Measurements from ENCODE around the gene LAMA2. TPM values are rescaled to one million over a fixed set of nuclear protein-coding genes. Genes with fewer than 3 reads are reported as not detected.

LAMA2 gene
- polyA plus RNA-seq, 1 of the 3 experiments (the other 2 are of a cell fraction): 0.92 TPM

GRCh38 chr6:129398764-129399163 lies 515.8 kb downstream of the LAMA2 start:
- CTCF ChIA-PET: no interaction called here
- Histone ChIP-seq H3K27me3 (ENCODE audit: insufficient read depth) (no peaks in the 10 kb centered on the region), H3K4me3 (ENCODE audit: low read depth in 2 of 2, low read length in 1 of 2) (no peak overlapping the region), H3K27ac (ENCODE audit: low read depth in 2 of 2, low read length in 1 of 2) (no peak overlapping the region), H3K4me1 (ENCODE audit: control insufficient read depth in 1 of 2, insufficient read depth in 2 of 2, low read depth in 1 of 2, low read length in 1 of 2) (0 out of 4 replicates have a peak, but pooled peaks cover 0 to 3% of the 10 kb centered on the region in 2 experiments), H3K4me2 (no peak overlapping the region), H2AFZ (ENCODE audit: low read depth) (no peak overlapping the region), H3K36me3 (replicated peaks in 1 of 2; ENCODE audit: control insufficient read depth in 1 of 2, insufficient read depth in 2 of 2, low read length in 1 of 2) (no peaks in the 10 kb centered on the region), H3F3A (replicated peaks; ENCODE audit: insufficient read depth) (no peaks in the 10 kb centered on the region), H3K9me3 (no peaks in the 10 kb centered on the region), H4K20me1 (ENCODE audit: insufficient read depth) (no peaks in the 10 kb centered on the region), H3K9ac (no peak overlapping the region), H3K9me2 (no peaks in the 10 kb centered on the region), H3K79me2 (ENCODE audit: insufficient read depth) (no peaks in the 10 kb centered on the region)
- no peak for DNase-seq
- WGBS (ENCODE audit: low lambda C conversion rate): 61% methylated on average over 4 of the region's 4 CpGs
- TF ChIP-seq ELF1 (IDR thresholded peaks at IDR 0.05) (no peak), SMC3 (IDR thresholded peaks at IDR 0.05; ENCODE audit: low read depth, low read length) (no peak), PBX3 (IDR thresholded peaks at IDR 0.05) (no peak), ZBTB33 (IDR thresholded peaks at IDR 0.05; ENCODE audit: borderline replicate concordance, low read depth) (no peak), SIN3A (IDR thresholded peaks at IDR 0.05; ENCODE audit: borderline replicate concordance, low read depth, low read length) (no peak), MXI1 (IDR thresholded peaks at IDR 0.05; ENCODE audit: low read depth, low read length) (no peak), CTCF (IDR thresholded peaks at IDR 0.05) (no peak), RAD21 (IDR thresholded peaks at IDR 0.05; ENCODE audit: low read length) (no peak), RXRA (IDR thresholded peaks at IDR 0.05; ENCODE audit: borderline replicate concordance, low read depth) (no peak)
- POLR2A ChIA-PET: no interaction called here

- ChIA-PET CTCF (interaction anchor here (1.1 kb wide), 1 partner anchor 32 kb away, joined by 3 read pairs; no protein-coding TSS in a partner anchor), POLR2A (no interaction called here)
- no peak overlapping the region for H3K9ac ChIP-seq
- H3F3A ChIP-seq (replicated peaks; ENCODE audit: insufficient read depth): no peaks in the 10 kb centered on the region
- H3K79me2 ChIP-seq (ENCODE audit: insufficient read depth): no peaks in the 10 kb centered on the region
- no peak overlapping the region for H2AFZ ChIP-seq (ENCODE audit: low read depth)
- no peaks in the 10 kb centered on the region for H3K27me3 ChIP-seq (ENCODE audit: insufficient read depth)
- H3K36me3 ChIP-seq (replicated peaks in 1 of 2; ENCODE audit: control insufficient read depth in 1 of 2, insufficient read depth in 2 of 2, low read length in 1 of 2): no peaks in the 10 kb centered on the region
- H3K9me2 ChIP-seq: no peaks in the 10 kb centered on the region
- no peaks in the 10 kb centered on the region for H4K20me1 ChIP-seq (ENCODE audit: insufficient read depth)
- H3K4me2 ChIP-seq: no peak overlapping the region
- H3K4me3 ChIP-seq (ENCODE audit: low read depth in 2 of 2, low read length in 1 of 2): no peak overlapping the region
- 20% methylated on average over 1 of the region's 1 CpG for whole genome bisulfite sequencing (ENCODE audit: low lambda C conversion rate)
- H3K4me1 ChIP-seq (ENCODE audit: control insufficient read depth in 1 of 2, insufficient read depth in 2 of 2, low read depth in 1 of 2, low read length in 1 of 2): no peaks in the 10 kb centered on the region
- H3K9me3 ChIP-seq: no peaks in the 10 kb centered on the region
- H3K27ac ChIP-seq (ENCODE audit: low read depth in 2 of 2, low read length in 1 of 2): no peak overlapping the region
- DNase-seq: no peak
- TF ChIP-seq USF1 (IDR thresholded peaks at IDR 0.05; ENCODE audit: borderline replicate concordance, low read depth): no peak
- TF ChIP-seq GABPA (IDR thresholded peaks at IDR 0.05; ENCODE audit: low read depth): no peak
Observed at GRCh38 chr6:129402244-129402643, 519.3 kb downstream of the LAMA2 start.

Measured in SK-N-SH (cell line).